PC-9 (cell line): Measurements from ENCODE around the gene AP2S1. TPM values are rescaled to one million over a fixed set of nuclear protein-coding genes. Genes with fewer than 3 reads are reported as not detected.

Source experiments
- BruUV-seq: library from RNA; stranded (reverse); fragments of 400-500 nt; replicated peaks from 2 replicates; lab custom pipeline; 2021; lab: Mats Ljungman, UMichigan
- CTCF ChIA-PET: fragments of 300-600 bp; sonication (Branson Sonifier 250); formaldehyde crosslinking; loops from one replicate; lab custom pipeline; 2022; ENCODE audit warnings: antibody characterized with exemption; lab: Charles Lee
- POLR2A ChIA-PET: fragments of 300-600 bp; sonication (Branson Sonifier 250); formaldehyde crosslinking; loops from one replicate; lab custom pipeline; 2022; ENCODE audit warnings: antibody characterized with exemption; ENCODE audit not compliant: unreplicated experiment; lab: Charles Lee
- DNase-seq, 2 experiments: peaks; one replicate each; pipeline versions ENCODE4 v3.0.0 to v3.0.0-alpha.2; 2015 to 2022; ENCODE audit warnings: mixed read lengths in 1 of 2
- H2AFZ ChIP-seq: fragments of 200-600 bp; sonication (generic); 2 replicates; pipeline ENCODE4 v1.8.1; 2017; ENCODE audit warnings: antibody characterized with exemption
- H3F3A ChIP-seq: fragments of 200-600 bp; sonication (generic); 2 replicates; pipeline ENCODE4 v1.8.1; 2017; ENCODE audit warnings: antibody characterized with exemption, mild to moderate bottlenecking, low read depth; ENCODE audit not compliant: insufficient read depth
- H3K27ac ChIP-seq: fragments of 200-600 bp; sonication (generic); 2 replicates; pipeline ENCODE4 v1.6.1; 2016; ENCODE audit warnings: mixed run types
- H3K27me3 ChIP-seq: fragments of 200-600 bp; sonication (generic); 2 replicates; pipeline ENCODE4 v1.6.1; 2016; ENCODE audit warnings: low read depth, mixed run types; ENCODE audit not compliant: insufficient read depth
- H3K36me3 ChIP-seq: fragments of 200-600 bp; sonication (generic); 2 replicates; pipeline ENCODE4 v1.6.1; 2016; ENCODE audit warnings: low read depth, mixed run types
- H3K4me1 ChIP-seq: fragments of 200-600 bp; sonication (generic); replicated peaks from 2 replicates; pipeline ENCODE4 v1.6.1; 2016; ENCODE audit warnings: mixed run types; ENCODE audit not compliant: insufficient read depth
- H3K4me2 ChIP-seq: fragments of 200-600 bp; sonication (generic); 2 replicates; pipeline ENCODE4 v1.6.1; 2017; ENCODE audit warnings: mixed run types
- H3K4me3 ChIP-seq: fragments of 200-600 bp; sonication (generic); 2 replicates; pipeline ENCODE4 v1.6.1; 2016; ENCODE audit warnings: mixed run types
- H3K79me2 ChIP-seq: fragments of 200-600 bp; sonication (generic); 2 replicates; pipeline ENCODE4 v1.6.1; 2017; ENCODE audit warnings: low read depth, mixed run types
- H3K9me2 ChIP-seq: fragments of 200-600 bp; sonication (generic); 2 replicates; pipeline ENCODE4 v1.8.1; 2017; ENCODE audit warnings: mild to moderate bottlenecking; ENCODE audit not compliant: insufficient read depth
- H3K9me3 ChIP-seq: fragments of 200-600 bp; sonication (generic); 2 replicates; pipeline ENCODE4 v1.8.1; 2016; ENCODE audit warnings: low read depth; ENCODE audit not compliant: insufficient read depth
- H4K20me1 ChIP-seq: fragments of 200-600 bp; sonication (generic); 2 replicates; pipeline ENCODE4 v1.8.1; 2017; ENCODE audit not compliant: insufficient read depth
- CTCF ChIP-seq: fragments of 200-600 bp; sonication (generic); conservative IDR thresholded peaks from 2 replicates; pipeline ENCODE4 v1.6.1; 2017; ENCODE audit warnings: mixed run types, antibody characterized with exemption, mild to moderate bottlenecking, moderate library complexity
- EZH2 ChIP-seq: fragments of 200-600 bp; sonication (generic); IDR thresholded peaks from 2 replicates; pipeline ENCODE4 v1.8.0; 2017; ENCODE audit warnings: antibody characterized with exemption, low read depth
- intact Hi-C: fragments of 100-400 bp; cut with micrococcal nuclease; formaldehyde crosslinking; loops from one replicate; pipeline ENCODE4 v1.10.0; 2022; ENCODE audit not compliant: unreplicated experiment
- total RNA-seq: library from RNA; stranded (reverse); gene quantifications from 2 replicates; pipeline ENCODE4 v1.2.3, GENCODE V29; 2021

The AP2S1 gene
- total RNA-seq, 1 experiment from 2014 or later = 332 TPM

GRCh38 chr19:46813839-46814358, 36.7 kb downstream of the AP2S1 start:
- no peaks in the 10 kb centered on the region; the same call in 1 of the 2 replicates for H4K20me1 ChIP-seq
- H3K9me2 ChIP-seq = no peaks in the 10 kb centered on the region
- no peaks in the 10 kb centered on the region for H3F3A ChIP-seq
- no TSS peak for BruUV-seq
- no peaks in the 10 kb centered on the region for H3K27me3 ChIP-seq
- ChIA-PET CTCF (interaction anchor here (0.6 kb wide), 1 partner anchor 26 kb away, joined by 7 read pairs; no protein-coding TSS in a partner anchor), POLR2A (no interaction called here)
- DNase-seq = peak in 1 of 2 experiments; percentile 40
- no peak overlapping the region for H2AFZ ChIP-seq
- 0 out of 2 replicates have a peak, but pooled peaks cover 7% of the 10 kb centered on the region for H3K4me1 ChIP-seq
- no peaks in the 10 kb centered on the region for H3K36me3 ChIP-seq
- H3K27ac ChIP-seq = no peak overlapping the region
- intact Hi-C loops = no loop called here
- no peaks in the 10 kb centered on the region for H3K79me2 ChIP-seq
- no peak overlapping the region for H3K4me2 ChIP-seq
- TF ChIP-seq CTCF (no peak), EZH2 (no peak)
- H3K9me3 ChIP-seq = no peaks in the 10 kb centered on the region
- no peak overlapping the region for H3K4me3 ChIP-seq

GRCh38 chr19:46812977-46813838, 37.4 kb downstream of the AP2S1 start:
- H3K4me1 ChIP-seq = 0 out of 2 replicates have a peak, but pooled peaks cover 7% of the 10 kb centered on the region
- BruUV-seq = no TSS peak
- intact Hi-C loops = no loop called here
- H3K36me3 ChIP-seq = no peaks in the 10 kb centered on the region
- no peaks in the 10 kb centered on the region for H3K27me3 ChIP-seq
- H3K9me2 ChIP-seq = no peaks in the 10 kb centered on the region
- no peaks in the 10 kb centered on the region for H3F3A ChIP-seq
- no peaks in the 10 kb centered on the region for H3K79me2 ChIP-seq
- H4K20me1 ChIP-seq = no peaks in the 10 kb centered on the region; the same call in 1 of the 2 replicates
- no peak overlapping the region for H2AFZ ChIP-seq
- no peak overlapping the region for H3K27ac ChIP-seq
- ChIA-PET CTCF (no interaction called here), POLR2A (no interaction called here)
- H3K4me2 ChIP-seq = no peak overlapping the region
- no peaks in the 10 kb centered on the region for H3K9me3 ChIP-seq
- TF ChIP-seq EZH2 (no peak), CTCF (no peak)
- no peak for DNase-seq
- no peak overlapping the region for H3K4me3 ChIP-seq

- Histone ChIP-seq H3K9me2 (no peaks in the 10 kb centered on the region), H3F3A (peaks cover 8% of the 10 kb centered on the region), H3K9me3 (no peaks in the 10 kb centered on the region), H3K4me3 (no peak overlapping the region), H3K27me3 (no peaks in the 10 kb centered on the region), H4K20me1 (no peaks in the 10 kb centered on the region; the same call in 1 of the 2 replicates), H3K4me1 (0 out of 2 replicates have a peak, but pooled peaks cover 7% of the 10 kb centered on the region), H3K36me3 (no peaks in the 10 kb centered on the region), H3K27ac (no peak overlapping the region), H2AFZ (no peak overlapping the region), H3K79me2 (no peaks in the 10 kb centered on the region), H3K4me2 (no peak overlapping the region)
- ChIA-PET CTCF (no interaction called here), POLR2A (no interaction called here)
- BruUV-seq = no TSS peak
- DNase-seq = no peak
- intact Hi-C loops = no loop called here
- TF ChIP-seq CTCF (no peak), EZH2 (no peak)
These were observed 40.9 kb downstream of the AP2S1 start for GRCh38 chr19:46809534-46810272.
